SHP77 (cell line): ENCODE measurements around the gene ZNF691.
"Not testable (repeated sequence)": the region's sequence is repeated elsewhere in the genome, so short reads cannot be mapped to it uniquely, and the experiment has no call there.

ENCODE experiments used
- DNase-seq, 2 experiments: peaks; one replicate each; lab custom pipeline; 2025; lab: John Stamatoyannopoulos, UW

ZNF691 gene

GRCh38 chr1:42832641-42833240 lies 13.7 kb upstream of the ZNF691 start:
- no peak for DNase-seq

DNA sequence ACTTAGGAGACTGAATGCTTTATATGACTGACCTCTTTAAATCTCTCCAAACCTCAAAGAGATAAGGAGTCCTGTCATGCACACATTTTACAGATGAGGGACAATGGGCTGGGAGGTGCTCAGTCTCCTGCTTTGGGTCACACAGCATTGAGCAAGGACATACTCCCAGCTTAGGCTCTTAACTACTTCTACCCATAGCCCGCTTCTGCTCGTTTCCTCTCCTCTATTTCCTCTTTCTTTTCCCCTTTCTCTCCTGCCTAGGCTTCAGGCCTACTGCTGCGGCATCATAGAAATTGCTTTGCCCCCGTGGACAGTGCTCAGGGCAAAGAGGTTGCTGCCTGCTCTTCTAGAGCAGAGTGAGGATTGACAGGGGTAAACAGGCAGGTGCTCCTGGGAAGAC lies 12.4 kb upstream of the ZNF691 start:
- DNase-seq: no peak

DNA sequence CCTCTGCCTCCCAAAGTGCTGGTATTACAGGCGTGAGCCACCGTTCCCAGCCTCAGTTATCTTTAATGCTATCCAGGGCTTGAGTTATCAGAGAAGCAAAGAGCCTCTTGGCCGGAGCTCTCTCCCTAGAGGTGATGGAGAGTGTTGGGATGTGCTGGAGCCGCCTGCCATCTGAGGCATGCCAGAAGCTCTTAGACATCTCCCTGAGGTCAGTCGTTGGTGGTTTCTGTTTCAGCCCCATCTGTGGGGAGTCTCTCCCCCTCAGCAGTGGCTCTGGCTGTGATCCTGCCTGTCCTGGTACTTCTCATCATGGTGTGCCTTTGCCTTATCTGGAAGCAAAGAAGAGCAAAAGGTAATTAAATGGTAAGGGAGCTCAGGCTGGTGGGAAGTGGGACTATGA lies 11.6 kb upstream of the ZNF691 start:
- no peak for DNase-seq

GRCh38 chr1:42835422-42835821 lies 11.0 kb upstream of the ZNF691 start:
- DNase-seq: no peak

- DNase-seq: no peak
These were observed 8.7 kb upstream of the ZNF691 start for GRCh38 chr1:42837709-42838108.

GRCh38 chr1:42838482-42839190 lies 7.8 kb upstream of the ZNF691 start:
- DNase-seq: no peak

DNA sequence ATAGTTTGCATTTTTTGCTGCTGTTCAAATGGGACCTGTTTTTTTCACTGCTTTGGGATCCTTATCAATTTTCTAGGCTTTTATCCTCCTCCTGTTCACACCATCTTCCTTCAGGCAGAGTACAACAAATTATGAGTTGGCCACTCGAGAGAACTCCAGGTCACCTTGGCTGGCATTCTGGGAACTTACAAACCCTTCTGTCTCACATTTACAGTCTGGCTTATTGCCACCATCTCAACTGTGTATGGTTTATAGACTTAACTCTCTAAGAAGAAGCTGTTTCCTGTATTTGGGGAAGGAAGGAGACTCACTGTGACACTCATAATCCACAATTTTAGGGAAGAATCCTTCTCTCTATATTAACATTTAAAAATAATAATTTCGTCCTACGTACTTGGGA lies 5.4 kb upstream of the ZNF691 start:
- no peak for DNase-seq

DNA sequence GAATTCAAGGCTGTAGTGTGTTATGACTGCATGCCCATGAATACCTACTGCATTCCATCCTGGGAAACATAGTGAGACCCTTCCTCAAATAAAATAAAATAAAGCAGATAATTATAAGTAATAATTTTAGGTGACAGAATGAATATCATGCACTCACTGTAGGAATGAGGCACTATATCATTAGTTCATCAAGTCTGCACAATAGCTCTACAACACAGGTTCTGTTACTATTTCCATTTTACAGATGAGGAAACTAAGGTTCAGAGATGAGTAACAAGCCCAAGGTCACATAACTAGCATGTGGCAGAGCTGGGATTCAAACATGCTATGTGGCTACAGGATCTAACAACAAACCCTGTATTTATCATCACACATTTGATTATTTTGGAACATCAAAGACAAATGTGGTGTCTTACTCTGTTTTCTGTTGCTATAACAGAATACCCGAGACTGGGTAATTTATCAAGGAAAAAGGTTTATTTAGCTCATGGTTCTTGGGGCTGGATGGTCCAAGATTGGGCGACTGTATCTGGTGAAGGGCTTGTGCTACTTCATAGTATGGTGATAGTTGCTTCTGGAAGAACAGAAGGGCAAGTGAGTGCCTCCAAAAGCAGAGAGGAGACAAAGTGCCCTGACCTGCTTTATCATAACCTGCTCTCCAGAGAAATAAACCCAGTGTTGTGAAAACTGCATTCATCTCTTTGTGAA lies 4.8 kb upstream of the ZNF691 start:
- no peak for DNase-seq

DNA sequence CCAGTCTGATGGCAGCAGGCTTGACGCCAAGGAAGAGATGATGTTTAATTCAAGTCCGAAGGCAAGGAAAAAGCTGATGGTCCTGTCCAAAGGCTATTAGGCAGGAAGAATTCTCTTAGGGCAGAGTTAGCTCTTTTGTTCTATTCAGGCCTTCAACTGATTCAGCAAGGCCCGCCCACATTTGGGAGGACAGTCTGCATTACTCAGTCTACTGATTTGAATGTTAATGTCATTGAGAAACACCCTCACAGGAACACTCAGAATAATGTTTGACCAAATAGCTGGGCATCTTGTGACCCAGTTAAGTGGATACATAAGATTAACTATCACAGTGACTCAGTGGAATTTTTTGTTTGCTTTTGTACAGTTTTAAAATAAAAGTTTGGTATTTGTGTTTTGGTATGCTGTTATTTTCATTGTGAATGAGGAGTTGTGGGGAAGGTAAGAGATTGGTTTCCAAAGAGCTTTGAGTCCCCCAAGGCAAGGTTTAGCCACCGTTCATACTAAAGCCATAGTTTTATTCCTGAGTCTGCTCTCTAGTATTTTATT lies 1.7 kb upstream of the ZNF691 start:
- DNase-seq: no peak

DNA sequence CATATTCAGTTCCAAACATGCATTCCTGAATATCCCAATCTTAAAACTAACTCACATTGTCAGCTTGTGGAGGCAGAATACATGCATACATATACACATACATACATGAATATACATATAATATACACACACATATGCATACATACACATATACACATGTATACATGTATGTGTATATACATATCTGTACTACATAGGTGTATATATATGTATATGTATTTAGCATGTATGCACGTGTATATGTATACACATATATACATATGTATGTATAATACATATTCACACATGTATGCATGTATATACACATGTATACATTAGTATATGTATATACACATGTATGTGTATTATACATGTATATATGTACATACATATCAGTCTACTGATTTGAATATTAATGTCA lies 1.2 kb upstream of the ZNF691 start:
- no peak for DNase-seq

DNA sequence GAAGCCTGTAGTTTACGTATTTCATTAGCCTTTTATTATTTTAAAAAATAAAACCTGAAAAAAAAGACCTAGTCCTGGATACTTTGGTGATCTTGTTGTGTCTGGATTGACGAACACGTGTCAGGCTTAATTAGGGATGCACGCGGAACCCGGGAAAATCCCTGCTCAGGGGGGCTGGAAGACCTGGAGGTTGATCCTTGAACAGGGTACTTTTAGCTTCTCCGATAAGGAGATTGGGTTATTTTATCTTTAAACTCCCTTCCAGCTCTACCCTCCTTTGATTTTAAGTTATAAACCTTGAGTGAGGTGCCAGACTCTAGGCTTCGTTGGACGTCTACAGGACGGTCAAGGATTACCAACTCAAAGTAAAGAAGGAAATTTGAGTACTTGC lies 552 bp upstream of the ZNF691 start:
- no peak for DNase-seq

- DNase-seq: no peak
These were observed 740 bp downstream of the ZNF691 start for GRCh38 chr1:42847111-42847595.

DNA sequence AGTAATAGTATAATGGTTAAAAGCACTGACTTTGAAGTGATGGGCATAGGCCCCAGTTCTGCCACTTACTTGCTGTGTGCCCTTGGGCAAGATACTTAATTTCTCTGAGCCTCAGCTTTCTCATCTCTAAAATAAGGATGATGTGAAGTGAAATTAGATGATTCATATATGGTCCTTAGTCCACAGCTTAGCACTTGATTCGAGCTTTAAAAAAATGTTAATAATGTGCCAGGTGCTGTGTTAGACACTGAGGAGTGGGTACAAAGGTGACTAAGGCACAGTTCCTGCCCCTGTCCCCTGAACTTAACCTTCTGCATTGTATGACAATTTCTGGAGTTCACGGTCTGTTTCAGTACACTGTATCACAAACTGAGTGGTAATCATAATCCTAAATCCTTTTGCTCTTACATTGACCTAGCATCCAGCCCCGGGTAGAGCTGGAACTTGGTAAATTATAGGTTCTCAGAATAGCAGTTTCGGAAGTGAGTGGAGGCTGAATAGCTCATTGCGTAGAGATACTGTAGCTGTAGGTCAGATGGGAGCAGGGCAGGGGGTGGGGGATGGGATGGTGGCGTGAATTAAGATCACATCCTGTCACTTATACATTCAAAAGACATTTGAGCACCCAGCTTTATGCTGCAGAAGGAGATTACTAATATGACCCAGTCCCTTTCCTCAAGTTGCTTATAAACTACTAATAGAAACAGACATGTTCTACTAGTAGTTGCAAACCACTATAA lies 1.5 kb downstream of the ZNF691 start:
- no peak for DNase-seq

DNA sequence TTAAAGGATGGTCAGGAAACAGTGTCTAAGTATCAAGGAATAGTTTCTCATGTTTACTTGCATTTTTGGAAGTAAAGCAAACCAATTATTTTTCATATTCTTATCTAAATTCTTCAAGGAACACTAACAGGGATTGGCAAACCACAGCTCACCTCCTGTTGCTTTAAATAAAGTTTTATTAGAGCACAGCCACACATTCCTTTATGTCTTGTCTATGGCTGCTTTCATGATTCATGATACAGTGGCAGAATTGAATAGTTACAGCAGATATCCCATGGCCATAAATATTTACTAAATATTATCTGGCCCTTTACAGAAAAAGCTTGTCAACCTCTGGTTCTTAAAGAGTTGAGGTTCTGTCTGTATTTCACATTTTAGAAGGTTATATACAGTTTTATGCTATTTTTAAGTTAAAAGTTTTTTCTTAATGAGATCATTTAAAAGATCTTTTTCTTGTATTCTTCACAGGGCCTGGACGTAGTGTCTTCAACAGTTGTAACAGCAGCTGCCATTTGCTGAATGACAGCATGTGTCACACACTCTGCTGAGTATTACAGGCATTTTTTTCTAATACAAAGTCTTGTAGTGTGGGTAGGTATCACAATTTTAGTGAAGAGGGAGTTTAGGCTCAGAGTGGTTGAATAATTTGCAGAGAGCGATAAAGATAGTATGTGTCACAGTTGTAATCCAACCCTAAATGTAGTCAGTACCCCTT lies 2.6 kb downstream of the ZNF691 start:
- no peak for DNase-seq

GRCh38 chr1:42849944-42850343 lies 3.5 kb downstream of the ZNF691 start:
- no peak for DNase-seq

DNA sequence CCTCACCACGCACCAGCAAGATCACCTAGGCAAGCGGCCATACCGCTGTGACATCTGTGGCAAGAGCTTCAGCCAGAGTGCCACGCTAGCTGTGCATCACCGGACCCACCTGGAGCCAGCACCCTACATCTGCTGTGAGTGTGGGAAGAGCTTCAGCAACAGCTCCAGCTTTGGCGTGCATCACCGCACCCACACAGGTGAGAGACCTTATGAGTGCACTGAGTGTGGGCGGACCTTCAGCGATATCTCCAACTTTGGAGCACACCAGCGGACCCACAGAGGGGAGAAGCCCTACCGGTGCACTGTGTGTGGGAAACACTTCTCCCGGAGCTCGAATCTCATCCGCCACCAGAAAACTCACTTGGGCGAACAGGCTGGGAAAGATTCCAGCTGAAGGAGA lies 5.0 kb downstream of the ZNF691 start:
- no peak for DNase-seq

- DNase-seq: no peak
These were observed 5.7 kb downstream of the ZNF691 start for GRCh38 chr1:42851960-42852607.

DNA sequence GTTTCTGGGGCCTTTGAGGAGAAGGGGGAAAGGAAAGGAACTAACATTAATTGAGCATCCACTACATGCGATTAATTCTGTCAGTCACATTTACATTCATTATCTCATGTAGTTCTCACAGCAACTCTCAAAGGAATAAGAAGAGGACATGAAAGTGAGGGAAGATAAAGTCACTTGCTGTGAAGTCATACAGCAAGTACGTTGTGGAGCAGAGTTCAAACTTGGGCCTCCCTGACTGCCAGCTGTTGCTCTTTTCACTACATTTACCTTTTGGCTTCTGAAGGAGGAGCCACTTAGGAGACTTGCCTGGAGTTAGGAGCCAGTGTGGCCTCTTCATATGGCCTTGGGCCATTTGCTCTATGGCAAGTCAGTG lies 6.2 kb downstream of the ZNF691 start:
- DNase-seq: no peak

DNA sequence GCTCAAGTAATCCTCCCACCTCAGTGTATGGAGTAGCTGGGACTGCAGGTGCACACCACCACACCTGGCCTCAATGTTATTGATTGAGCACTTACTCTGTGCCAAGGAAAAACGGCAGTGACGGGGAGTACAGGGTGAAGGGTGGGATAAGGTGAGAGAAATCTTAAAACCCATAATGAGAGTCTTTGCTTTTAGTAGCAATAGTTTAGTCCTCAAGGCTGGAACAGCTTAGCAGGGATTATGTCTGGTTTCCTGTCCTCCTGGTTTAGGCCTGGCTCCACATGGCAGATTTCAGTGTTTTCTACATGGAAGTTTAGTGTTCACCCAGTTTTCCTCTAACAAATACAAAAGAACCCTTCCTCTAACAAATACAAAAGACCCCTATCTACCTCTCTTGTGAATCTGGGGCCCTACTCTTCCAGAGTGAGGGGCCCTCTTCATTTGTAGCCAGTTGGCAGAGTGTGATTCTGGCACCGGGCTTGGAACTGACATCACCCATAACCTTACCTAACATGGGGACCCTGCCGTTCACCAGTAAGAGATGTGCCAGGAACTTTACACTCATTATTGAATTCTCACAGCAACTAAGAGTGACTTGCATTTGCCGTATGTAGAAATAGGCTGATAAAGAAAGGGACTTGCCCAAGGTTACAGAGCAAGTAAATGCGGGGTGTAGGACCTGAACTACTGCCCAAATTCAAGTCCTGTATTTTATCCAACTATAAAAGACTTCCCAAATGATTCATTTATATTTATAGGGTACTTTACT lies 6.9 kb downstream of the ZNF691 start:
- DNase-seq: no peak

- DNase-seq: not testable (repeated sequence)
These were observed 10.1 kb downstream of the ZNF691 start for GRCh38 chr1:42856554-42856953.
